ENCODE data around the gene MKNK1. TPM values are rescaled to one million over a fixed set of nuclear protein-coding genes. Genes with fewer than 3 reads are reported as not detected.
A peak's percentile ranks its signal among the peaks of the same experiment; 100 is the strongest.

Gene MKNK1
- total RNA-seq, 1 experiment from 2014 or later = 18.6 TPM

- TF ChIP-seq ZNF416 (CRISPR knock-in tag; IDR thresholded peaks at IDR 0.05) = no peak
- no peak for TF ChIP-seq ZNF138 (CRISPR knock-in tag; conservative IDR thresholded peaks at IDR 0.05)
- TF ChIP-seq, protein P1, sequence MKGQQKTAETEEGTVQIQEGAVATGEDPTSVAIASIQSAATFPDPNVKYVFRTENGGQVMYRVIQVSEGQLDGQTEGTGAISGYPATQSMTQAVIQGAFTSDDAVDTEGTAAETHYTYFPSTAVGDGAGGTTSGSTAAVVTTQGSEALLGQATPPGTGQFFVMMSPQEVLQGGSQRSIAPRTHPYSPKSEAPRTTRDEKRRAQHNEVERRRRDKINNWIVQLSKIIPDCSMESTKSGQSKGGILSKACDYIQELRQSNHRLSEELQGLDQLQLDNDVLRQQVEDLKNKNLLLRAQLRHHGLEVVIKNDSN (CRISPR knock-in tag; IDR thresholded peaks at IDR 0.05) = no peak
- no peak for TF ChIP-seq FOXP4 (CRISPR knock-in tag; IDR thresholded peaks at IDR 0.05)
- TF ChIP-seq, protein P2, sequence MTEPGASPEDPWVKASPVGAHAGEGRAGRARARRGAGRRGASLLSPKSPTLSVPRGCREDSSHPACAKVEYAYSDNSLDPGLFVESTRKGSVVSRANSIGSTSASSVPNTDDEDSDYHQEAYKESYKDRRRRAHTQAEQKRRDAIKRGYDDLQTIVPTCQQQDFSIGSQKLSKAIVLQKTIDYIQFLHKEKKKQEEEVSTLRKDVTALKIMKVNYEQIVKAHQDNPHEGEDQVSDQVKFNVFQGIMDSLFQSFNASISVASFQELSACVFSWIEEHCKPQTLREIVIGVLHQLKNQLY (CRISPR knock-in tag; IDR thresholded peaks at IDR 0.05) = no peak
- TF ChIP-seq FOXK1 (CRISPR knock-in tag; IDR thresholded peaks at IDR 0.05) = no peak
- TF ChIP-seq HMGXB4 (CRISPR knock-in tag; IDR thresholded peaks at IDR 0.05) = no peak
- no peak for TF ChIP-seq PRRX2 (CRISPR knock-in tag; IDR thresholded peaks at IDR 0.05)
- TF ChIP-seq, protein P3, sequence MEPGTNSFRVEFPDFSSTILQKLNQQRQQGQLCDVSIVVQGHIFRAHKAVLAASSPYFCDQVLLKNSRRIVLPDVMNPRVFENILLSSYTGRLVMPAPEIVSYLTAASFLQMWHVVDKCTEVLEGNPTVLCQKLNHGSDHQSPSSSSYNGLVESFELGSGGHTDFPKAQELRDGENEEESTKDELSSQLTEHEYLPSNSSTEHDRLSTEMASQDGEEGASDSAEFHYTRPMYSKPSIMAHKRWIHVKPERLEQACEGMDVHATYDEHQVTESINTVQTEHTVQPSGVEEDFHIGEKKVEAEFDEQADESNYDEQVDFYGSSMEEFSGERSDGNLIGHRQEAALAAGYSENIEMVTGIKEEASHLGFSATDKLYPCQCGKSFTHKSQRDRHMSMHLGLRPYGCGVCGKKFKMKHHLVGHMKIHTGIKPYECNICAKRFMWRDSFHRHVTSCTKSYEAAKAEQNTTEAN (CRISPR knock-in tag; IDR thresholded peaks at IDR 0.05) = no peak
- TF ChIP-seq SOX15 (CRISPR knock-in tag; IDR thresholded peaks at IDR 0.05) = no peak
- no peak for TF ChIP-seq RELA (CRISPR knock-in tag; IDR thresholded peaks at IDR 0.05; ENCODE audit: borderline replicate concordance)
- TF ChIP-seq ZNF396 (CRISPR knock-in tag; IDR thresholded peaks at IDR 0.05; ENCODE audit: borderline replicate concordance) = no peak
- TF ChIP-seq, protein P4, sequence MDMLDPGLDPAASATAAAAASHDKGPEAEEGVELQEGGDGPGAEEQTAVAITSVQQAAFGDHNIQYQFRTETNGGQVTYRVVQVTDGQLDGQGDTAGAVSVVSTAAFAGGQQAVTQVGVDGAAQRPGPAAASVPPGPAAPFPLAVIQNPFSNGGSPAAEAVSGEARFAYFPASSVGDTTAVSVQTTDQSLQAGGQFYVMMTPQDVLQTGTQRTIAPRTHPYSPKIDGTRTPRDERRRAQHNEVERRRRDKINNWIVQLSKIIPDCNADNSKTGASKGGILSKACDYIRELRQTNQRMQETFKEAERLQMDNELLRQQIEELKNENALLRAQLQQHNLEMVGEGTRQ (CRISPR knock-in tag; IDR thresholded peaks at IDR 0.05) = no peak
- TF ChIP-seq CREM (CRISPR knock-in tag; IDR thresholded peaks at IDR 0.05) = no peak
- no peak for TF ChIP-seq NFE2L1 (CRISPR knock-in tag; IDR thresholded peaks at IDR 0.05)
- no peak for TF ChIP-seq GTF2I (CRISPR knock-in tag; conservative IDR thresholded peaks at IDR 0.05)
- TF ChIP-seq ZBTB21 (CRISPR knock-in tag; IDR thresholded peaks at IDR 0.05; ENCODE audit: borderline replicate concordance) = no peak
- no peak for TF ChIP-seq MXD4 (CRISPR knock-in tag; IDR thresholded peaks at IDR 0.05; ENCODE audit: borderline replicate concordance)
- no peak for DNase-seq (ENCODE audit: low spot score)
- ATAC-seq = peak; percentile 27
- ChIA-PET CTCF (interaction anchor here (0.9 to 13.7 kb wide), 8 partner anchors 12 to 196 kb away, joined by 3 to 190 read pairs (median 6); a partner anchor contains a TSS), POLR2A (no interaction called here)
- Mint-ChIP-seq H3K27me3 (ENCODE audit: low read depth) (peaks cover 85% of the 10 kb centered on the region), H3K4me1 (peaks cover 17% of the 10 kb centered on the region), H3K9me3 (no peaks in the 10 kb centered on the region), H3K4me3 (peak overlapping the region; percentile 91), H3K36me3 (no peaks in the 10 kb centered on the region), H3K27ac (no peak overlapping the region)
Measured at GRCh38 chr1:46543382-46543760, 60.7 kb downstream of the MKNK1 start.

GRCh38 chr1:46539972-46540371 lies 64.1 kb downstream of the MKNK1 start:
- Mint-ChIP-seq H3K27ac (no peak overlapping the region), H3K9me3 (peaks cover 7% of the 10 kb centered on the region; the same call in 1 of the 2 replicates), H3K36me3 (no peaks in the 10 kb centered on the region), H3K4me3 (no peak overlapping the region), H3K27me3 (ENCODE audit: low read depth) (peaks cover 93% of the 10 kb centered on the region), H3K4me1 (peaks cover 17% of the 10 kb centered on the region)
- ChIA-PET CTCF (interaction anchor here (1.0 to 13.7 kb wide), 8 partner anchors 8 to 133 kb away, joined by 3 to 190 read pairs (median 6); partner anchors contain the start of gene MKNK1), POLR2A (no interaction called here)
- ATAC-seq = no peak
- no peak for DNase-seq (ENCODE audit: low spot score)
- TF ChIP-seq GABPB1 (CRISPR knock-in tag; IDR thresholded peaks at IDR 0.05) (no peak), CBFB (CRISPR knock-in tag; IDR thresholded peaks at IDR 0.05; ENCODE audit: low read depth) (no peak), ZBTB21 (CRISPR knock-in tag; IDR thresholded peaks at IDR 0.05; ENCODE audit: borderline replicate concordance) (no peak), PRRX2 (CRISPR knock-in tag; IDR thresholded peaks at IDR 0.05) (no peak), NR3C1 (CRISPR knock-in tag; conservative IDR thresholded peaks at IDR 0.05; ENCODE audit: low read depth) (no peak)
- TF ChIP-seq, protein P5, sequence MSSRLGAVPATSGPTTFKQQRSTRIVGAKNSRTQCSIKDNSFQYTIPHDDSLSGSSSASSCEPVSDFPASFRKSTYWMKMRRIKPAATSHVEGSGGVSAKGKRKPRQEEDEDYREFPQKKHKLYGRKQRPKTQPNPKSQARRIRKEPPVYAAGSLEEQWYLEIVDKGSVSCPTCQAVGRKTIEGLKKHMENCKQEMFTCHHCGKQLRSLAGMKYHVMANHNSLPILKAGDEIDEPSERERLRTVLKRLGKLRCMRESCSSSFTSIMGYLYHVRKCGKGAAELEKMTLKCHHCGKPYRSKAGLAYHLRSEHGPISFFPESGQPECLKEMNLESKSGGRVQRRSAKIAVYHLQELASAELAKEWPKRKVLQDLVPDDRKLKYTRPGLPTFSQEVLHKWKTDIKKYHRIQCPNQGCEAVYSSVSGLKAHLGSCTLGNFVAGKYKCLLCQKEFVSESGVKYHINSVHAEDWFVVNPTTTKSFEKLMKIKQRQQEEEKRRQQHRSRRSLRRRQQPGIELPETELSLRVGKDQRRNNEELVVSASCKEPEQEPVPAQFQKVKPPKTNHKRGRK (CRISPR knock-in tag; IDR thresholded peaks at IDR 0.05; ENCODE audit: borderline replicate concordance) = no peak
- TF ChIP-seq, protein P2 (CRISPR knock-in tag; IDR thresholded peaks at IDR 0.05) = no peak
- TF ChIP-seq, protein P6, sequence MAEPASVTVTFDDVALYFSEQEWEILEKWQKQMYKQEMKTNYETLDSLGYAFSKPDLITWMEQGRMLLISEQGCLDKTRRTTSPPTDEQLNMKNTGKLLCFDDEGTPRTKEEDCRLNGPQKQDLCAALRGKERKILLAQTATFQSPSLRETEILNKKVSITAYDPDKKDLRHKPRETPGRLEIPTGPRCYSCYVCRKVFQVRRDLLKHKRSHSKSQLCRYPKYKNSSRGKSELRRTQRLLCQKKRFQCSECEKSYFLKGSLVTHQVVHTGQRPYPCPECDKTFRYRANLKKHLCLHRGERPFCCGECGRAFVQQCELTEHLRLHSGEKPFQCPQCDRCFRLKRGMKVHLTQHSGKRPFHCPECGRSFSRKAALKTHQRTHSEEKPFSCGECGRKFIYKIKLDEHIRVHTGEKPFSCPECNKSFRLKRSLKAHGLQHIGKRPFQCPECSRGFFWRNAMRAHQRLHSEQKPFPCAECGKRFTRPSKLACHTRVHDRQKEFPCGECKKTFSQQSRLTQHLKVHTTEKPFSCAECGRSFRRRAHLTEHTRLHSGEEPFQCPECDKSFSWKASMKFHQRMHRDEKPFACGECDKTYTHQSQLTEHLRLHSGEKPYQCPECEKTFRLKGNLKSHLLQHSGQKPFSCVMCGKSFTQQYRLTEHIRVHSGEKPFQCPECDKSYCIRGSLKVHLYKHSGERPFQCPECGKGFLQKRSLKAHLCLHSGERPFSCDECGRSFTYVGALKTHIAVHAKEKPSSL (CRISPR knock-in tag; conservative IDR thresholded peaks at IDR 0.05) = no peak
